Fibroblast of the aortic adventitia (primary cell): Measurements from ENCODE around the gene KAT7. TPM values are rescaled to one million over a fixed set of nuclear protein-coding genes. Genes with fewer than 3 reads are reported as not detected.

Source experiments
- DNase-seq: peaks from one replicate; pipeline ENCODE4 v3.0.0-alpha.2; 2010; ENCODE audit warnings: low read depth
- H3K4me3 ChIP-seq: 2 replicates; pipeline ENCODE4 v1.5.1; 2011; ENCODE audit warnings: low read depth, mild to moderate bottlenecking, control low read depth, low read length, moderate library complexity
- CTCF ChIP-seq: IDR thresholded peaks from 2 replicates; pipeline ENCODE4 v1.5.1; 2011; ENCODE audit warnings: mild to moderate bottlenecking, low read length, control low read depth, inconsistent platforms; ENCODE audit not compliant: insufficient read depth
- total RNA-seq: library from RNA; depleted of rRNA; stranded (reverse); fragments of >200 nt; gene quantifications from 2 replicates; pipeline ENCODE4 v1.2.3, GENCODE V29; 2012; ENCODE audit warnings: low replicate concordance

KAT7 gene
- total RNA-seq, 1 donor: 33.5 TPM

GRCh38 chr17:49846938-49847712 lies 58.6 kb downstream of the KAT7 start:
- TF ChIP-seq CTCF: no peak
- H3K4me3 ChIP-seq: no peak overlapping the region
- no peak for DNase-seq

GRCh38 chr17:49848019-49848473 lies 59.6 kb downstream of the KAT7 start, which contains the start of gene TAC4:
TSS of gene TAC4 (minus strand) at chr17:49848069. CDS start at chr17:49848017, 52 bp downstream.
- DNase-seq: no peak
- no peak for TF ChIP-seq CTCF
- H3K4me3 ChIP-seq: no peak within 1 kb of the TSS

DNA sequence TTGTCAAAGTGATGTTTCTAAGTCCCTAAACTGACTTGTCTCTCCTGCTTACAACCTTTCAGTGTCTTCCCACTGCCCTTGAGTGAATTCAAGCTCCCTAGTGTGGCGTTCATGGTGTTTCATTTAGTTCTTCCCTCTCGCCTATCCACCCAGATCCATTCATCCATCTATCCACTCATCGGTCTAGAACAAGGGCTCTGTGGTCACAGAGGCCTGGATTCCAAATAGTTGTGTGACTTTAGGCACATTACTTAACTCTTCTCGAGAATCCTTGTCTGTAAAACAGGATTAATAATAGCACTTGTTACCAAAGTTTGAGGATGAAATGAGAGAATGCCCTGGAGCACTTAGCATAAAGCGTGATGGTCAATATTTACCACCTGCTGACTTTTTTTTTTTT lies 60.3 kb downstream of the KAT7 start:
- H3K4me3 ChIP-seq: no peak overlapping the region
- no peak for DNase-seq
- no peak for TF ChIP-seq CTCF

DNA sequence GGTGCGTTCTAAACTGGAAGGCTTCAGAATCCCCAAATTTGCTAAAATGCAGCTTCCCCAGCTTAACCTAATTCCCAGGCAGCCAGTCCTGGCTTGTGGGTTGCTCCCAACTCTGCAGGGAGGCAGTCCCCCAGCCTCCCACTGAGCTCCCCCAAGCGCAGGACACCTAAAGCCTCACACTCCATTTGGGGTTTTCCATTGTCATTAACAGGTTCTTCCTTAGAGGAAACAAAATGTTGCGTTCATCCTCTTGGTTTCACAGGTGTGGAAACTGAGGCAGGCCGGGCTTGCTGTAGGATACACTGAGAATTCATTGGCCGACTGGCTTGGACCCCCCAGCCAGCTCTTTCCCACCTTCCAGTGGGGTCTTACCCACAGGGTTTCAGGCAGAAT lies 61.7 kb downstream of the KAT7 start:
- no peak for TF ChIP-seq CTCF
- no peak overlapping the region for H3K4me3 ChIP-seq
- no peak for DNase-seq

DNA sequence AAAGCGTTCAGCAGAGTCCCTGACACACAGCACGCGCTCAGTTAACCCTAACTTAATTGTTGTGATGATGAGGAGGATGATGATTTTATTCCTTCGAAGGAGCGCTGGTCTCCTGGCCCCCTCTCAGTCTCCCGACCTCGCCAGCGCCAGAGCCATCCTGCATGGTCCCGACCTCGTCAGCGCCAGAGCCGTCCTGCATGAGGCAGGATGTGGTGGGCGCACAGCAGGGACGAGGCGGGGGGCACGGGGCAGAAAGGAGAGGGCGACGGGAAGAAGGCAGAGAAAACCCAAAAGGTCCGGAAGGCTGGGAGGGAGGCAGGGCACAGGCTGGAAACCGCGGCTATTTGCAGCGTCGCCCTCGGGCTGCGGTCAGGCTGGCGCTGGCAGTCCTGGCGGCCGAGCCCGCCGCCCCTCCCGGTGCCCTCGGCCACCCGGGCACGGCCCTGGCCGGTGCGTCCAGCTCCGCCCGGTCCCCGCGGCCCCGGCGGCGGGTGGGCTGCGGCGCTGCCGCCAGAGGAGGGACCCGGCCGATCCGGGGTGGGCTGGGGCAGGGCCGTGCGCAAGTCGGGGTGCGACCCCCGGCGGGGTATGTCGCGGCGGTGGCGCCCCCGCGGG lies 62.4 kb downstream of the KAT7 start:
- peak overlapping the region; percentile 70 for H3K4me3 ChIP-seq
- TF ChIP-seq CTCF: no peak
- DNase-seq: no peak

DNA sequence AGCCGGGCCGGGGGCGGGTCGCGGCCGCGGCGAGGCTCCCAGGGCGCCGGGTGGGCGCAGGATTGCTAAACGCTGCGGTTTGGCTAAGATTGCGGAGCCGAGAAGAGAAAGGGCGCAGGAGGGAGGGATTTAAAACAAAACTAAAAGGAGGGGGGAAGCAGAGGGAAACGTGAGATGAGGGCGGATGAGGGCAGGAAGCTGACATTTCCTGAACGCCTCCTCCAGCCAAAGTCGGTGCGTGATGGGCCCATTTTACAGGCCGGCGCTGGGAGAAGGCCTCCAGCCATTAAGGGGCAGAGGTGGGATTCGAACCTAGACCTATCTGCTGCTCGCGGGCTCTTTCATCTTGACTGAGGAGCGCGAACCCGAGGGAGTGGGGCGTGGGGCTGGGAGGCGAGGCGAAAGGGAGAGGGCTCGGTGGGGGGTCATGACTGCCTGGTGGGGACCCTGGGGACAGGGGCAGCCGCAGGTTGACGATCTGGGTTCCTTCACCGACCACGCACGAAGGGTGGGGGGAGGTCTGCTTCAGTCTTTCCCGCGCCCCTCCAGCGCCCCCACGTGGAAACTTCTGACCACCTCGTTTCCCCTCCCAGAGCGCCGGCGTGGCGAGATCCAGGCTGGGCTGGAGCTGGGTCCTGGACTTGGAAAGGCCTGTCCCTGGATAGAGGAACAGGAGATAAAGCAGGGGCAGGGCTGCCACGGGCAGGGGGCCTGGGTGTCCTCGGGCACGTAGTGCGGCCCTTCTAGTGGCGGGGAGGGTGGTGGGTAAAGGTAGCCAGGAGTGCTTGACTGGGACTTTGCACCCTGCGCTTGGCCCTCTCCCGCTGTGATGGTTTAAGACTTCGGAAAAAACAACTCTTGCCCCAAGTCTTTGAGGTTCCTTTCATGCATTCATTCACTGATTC lies 63.2 kb downstream of the KAT7 start:
- H3K4me3 ChIP-seq: peak overlapping the region; percentile 70
- DNase-seq: peak; percentile 72
- TF ChIP-seq CTCF: peak; percentile 77
